ENCODE measurements around the gene PDCL2. TPM values are rescaled to one million over a fixed set of nuclear protein-coding genes. Genes with fewer than 3 reads are reported as not detected.

PDCL2 gene
- total RNA-seq, 1 donor from 2014 or later, result not detected

- no peak overlapping the region for H3K4me3 ChIP-seq (ENCODE audit: low read depth, low read length)
- no peaks in the 10 kb centered on the region for H3K27me3 ChIP-seq (ENCODE audit: control insufficient read depth, insufficient read depth, low read length)
- no peak for TF ChIP-seq CTCF (IDR thresholded peaks at IDR 0.05; ENCODE audit: insufficient read depth, low read length, severe bottlenecking)
- no peak for DNase-seq (ENCODE audit: low read depth)
- H3K36me3 ChIP-seq (ENCODE audit: control insufficient read depth, insufficient read depth, low read length), result no peaks in the 10 kb centered on the region
- no peak for FAIRE-seq
Measured at GRCh38 chr4:55517526-55518229, 74.4 kb downstream of the PDCL2 start.

DNA sequence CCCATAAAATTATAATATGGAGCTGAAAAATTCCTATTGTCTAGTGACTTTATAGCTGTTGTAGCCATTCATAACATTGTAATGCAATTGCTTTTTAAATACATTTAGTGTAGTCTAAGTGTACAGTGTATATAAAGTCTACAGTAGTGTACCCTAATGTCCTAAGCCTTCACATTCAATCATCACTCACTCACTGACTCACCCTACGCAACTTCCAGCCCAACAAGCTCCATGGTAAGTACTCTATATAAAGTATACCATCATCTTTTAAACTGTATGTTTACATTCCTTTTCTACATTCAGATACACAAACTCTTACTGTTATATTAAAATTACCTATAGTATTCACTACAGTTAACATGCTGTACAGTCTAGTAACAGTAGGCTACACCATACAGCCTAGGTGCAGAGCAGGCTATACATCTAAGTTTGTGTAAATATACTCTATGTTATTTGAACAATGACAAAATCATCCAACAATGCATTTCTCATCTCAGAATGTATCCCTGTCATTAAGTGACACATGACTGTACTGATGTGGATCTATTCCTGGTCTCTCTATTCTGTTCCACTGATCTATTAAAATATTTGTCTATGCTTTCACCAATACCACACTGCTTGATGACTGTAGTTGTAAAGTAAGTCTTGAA is 79.0 kb downstream of the PDCL2 start:
- FAIRE-seq, result no peak
- Histone ChIP-seq H3K4me3 (ENCODE audit: low read depth, low read length) (no peak overlapping the region), H3K27me3 (ENCODE audit: control insufficient read depth, insufficient read depth, low read length) (no peaks in the 10 kb centered on the region), H3K36me3 (ENCODE audit: control insufficient read depth, insufficient read depth, low read length) (no peaks in the 10 kb centered on the region)
- TF ChIP-seq CTCF (IDR thresholded peaks at IDR 0.05; ENCODE audit: insufficient read depth, low read length, severe bottlenecking), result no peak
- peak; percentile 70 for DNase-seq (ENCODE audit: low read depth)

GRCh38 chr4:55512077-55512476 is 80.0 kb downstream of the PDCL2 start:
- Histone ChIP-seq H3K4me3 (ENCODE audit: low read depth, low read length) (no peak overlapping the region), H3K27me3 (ENCODE audit: control insufficient read depth, insufficient read depth, low read length) (no peaks in the 10 kb centered on the region), H3K36me3 (ENCODE audit: control insufficient read depth, insufficient read depth, low read length) (no peaks in the 10 kb centered on the region)
- no peak for DNase-seq (ENCODE audit: low read depth)
- TF ChIP-seq CTCF (IDR thresholded peaks at IDR 0.05; ENCODE audit: insufficient read depth, low read length, severe bottlenecking), result no peak
- FAIRE-seq, result no peak

DNA sequence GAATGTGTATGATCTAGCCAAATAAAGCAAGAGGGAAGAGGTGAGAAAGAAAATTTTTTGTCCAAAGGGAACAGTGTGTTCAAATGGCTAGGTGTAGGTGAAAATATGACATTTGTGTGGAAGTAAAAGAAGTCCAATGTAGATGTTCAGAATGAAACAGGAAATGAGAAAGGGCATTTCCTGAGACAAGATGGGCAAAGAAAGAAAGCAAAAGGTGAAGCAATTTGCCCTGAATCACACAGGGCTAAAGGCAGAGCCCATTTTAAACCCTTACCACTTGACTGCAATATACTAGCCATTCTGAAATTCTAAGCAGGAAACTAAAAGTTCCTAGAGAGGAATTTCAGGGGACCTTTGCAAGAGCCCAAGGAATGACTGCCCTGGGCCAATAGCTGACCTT is 81.4 kb downstream of the PDCL2 start:
- FAIRE-seq (no peak), DNase-seq (ENCODE audit: low read depth) (peak; percentile 6)
- Histone ChIP-seq H3K36me3 (ENCODE audit: control insufficient read depth, insufficient read depth, low read length) (peaks cover 1% of the 10 kb centered on the region), H3K27me3 (ENCODE audit: control insufficient read depth, insufficient read depth, low read length) (no peaks in the 10 kb centered on the region), H3K4me3 (ENCODE audit: low read depth, low read length) (no peak overlapping the region)
- no peak for TF ChIP-seq CTCF (IDR thresholded peaks at IDR 0.05; ENCODE audit: insufficient read depth, low read length, severe bottlenecking)

GRCh38 chr4:55509266-55509665 is 82.8 kb downstream of the PDCL2 start:
- H3K36me3 ChIP-seq (ENCODE audit: control insufficient read depth, insufficient read depth, low read length), result peaks cover 1% of the 10 kb centered on the region
- no peak overlapping the region for H3K4me3 ChIP-seq (ENCODE audit: low read depth, low read length)
- DNase-seq (ENCODE audit: low read depth) (no peak), FAIRE-seq (no peak)
- H3K27me3 ChIP-seq (ENCODE audit: control insufficient read depth, insufficient read depth, low read length), result no peaks in the 10 kb centered on the region
- no peak for TF ChIP-seq CTCF (IDR thresholded peaks at IDR 0.05; ENCODE audit: insufficient read depth, low read length, severe bottlenecking)
